Type B pancreatic cell (in vitro differentiated cells): ENCODE measurements around the gene PGPEP1. TPM values are rescaled to one million over a fixed set of nuclear protein-coding genes. Genes with fewer than 3 reads are reported as not detected.

Source experiments
- DNase-seq: peaks from one replicate; pipeline ENCODE4 v3.0.0; 2021; ENCODE audit warnings: mixed read lengths; ENCODE audit not compliant: unreplicated experiment; ENCODE audit errors: extremely low spot score
- H3K27ac Mint-ChIP-seq: 2 replicates; pipeline ENCODE4 v1.8.0; 2021; ENCODE audit warnings: mild to moderate bottlenecking, mixed read lengths
- H3K27me3 Mint-ChIP-seq: 2 replicates; pipeline ENCODE4 v1.8.0; 2021; ENCODE audit warnings: mixed read lengths
- H3K36me3 Mint-ChIP-seq: 2 replicates; pipeline ENCODE4 v1.8.0; 2021; ENCODE audit warnings: mixed read lengths
- H3K4me1 Mint-ChIP-seq: one replicate; pipeline ENCODE4 v1.8.0; 2021; ENCODE audit warnings: mixed read lengths; ENCODE audit not compliant: unreplicated experiment
- H3K4me3 Mint-ChIP-seq: 2 replicates; pipeline ENCODE4 v1.8.0; 2021; ENCODE audit warnings: mild to moderate bottlenecking, mixed read lengths
- H3K9me3 Mint-ChIP-seq: 2 replicates; pipeline ENCODE4 v1.8.0; 2021; ENCODE audit warnings: mixed read lengths
- CTCF ChIP-seq: fragments of 200-600 bp; sonication (generic); conservative IDR thresholded peaks from 2 replicates; pipeline ENCODE4 v1.5.0; 2021; ENCODE audit warnings: antibody characterized with exemption, mild to moderate bottlenecking
- total RNA-seq: library from RNA; stranded (reverse); gene quantifications from 2 replicates; pipeline ENCODE4 v1.2.1, GENCODE V29; 2021; ENCODE audit warnings: low replicate concordance

The PGPEP1 gene
- total RNA-seq, 1 donor from 2014 or later = 28.8 TPM

- H3K4me3 Mint-ChIP-seq = peak overlapping the region; percentile 78
- H3K27me3 Mint-ChIP-seq = no peaks in the 10 kb centered on the region
- no peaks in the 10 kb centered on the region for H3K9me3 Mint-ChIP-seq
- no peak for DNase-seq
- peak overlapping the region; percentile 98 for H3K27ac Mint-ChIP-seq
- H3K36me3 Mint-ChIP-seq = no peaks in the 10 kb centered on the region
- no peak for TF ChIP-seq CTCF
- H3K4me1 Mint-ChIP-seq = peaks cover 24% of the 10 kb centered on the region
Measured at GRCh38 chr19:18293642-18294466, 46.5 kb upstream of the PGPEP1 start.

- H3K9me3 Mint-ChIP-seq = no peaks in the 10 kb centered on the region
- DNase-seq = no peak
- H3K27ac Mint-ChIP-seq = peak overlapping the region; percentile 70
- TF ChIP-seq CTCF = no peak
- H3K4me3 Mint-ChIP-seq = no peak overlapping the region
- no peaks in the 10 kb centered on the region for H3K27me3 Mint-ChIP-seq
- no peaks in the 10 kb centered on the region for H3K36me3 Mint-ChIP-seq
- H3K4me1 Mint-ChIP-seq = peaks cover 24% of the 10 kb centered on the region
Measured at GRCh38 chr19:18294467-18294864, 45.9 kb upstream of the PGPEP1 start.

DNA sequence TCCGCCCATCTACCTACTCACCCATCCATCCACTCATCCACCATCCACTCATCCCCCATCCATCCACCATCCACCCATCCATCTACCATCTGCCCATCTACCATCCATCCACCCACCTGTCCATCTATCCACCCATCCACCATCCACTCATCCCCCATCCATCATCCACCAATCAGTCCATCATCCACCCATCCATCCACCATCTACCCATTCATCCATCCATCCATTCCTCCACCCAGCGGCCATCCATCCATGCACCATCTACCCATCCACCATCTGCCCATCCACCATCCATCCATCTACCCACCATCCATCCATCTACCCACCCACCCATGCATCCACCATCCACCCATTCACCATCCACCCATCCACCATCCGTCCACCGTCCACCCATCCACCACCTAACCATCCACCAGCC, 45.4 kb upstream of the PGPEP1 start:
- no peaks in the 10 kb centered on the region for H3K27me3 Mint-ChIP-seq
- no peaks in the 10 kb centered on the region for H3K36me3 Mint-ChIP-seq
- H3K27ac Mint-ChIP-seq = no peak overlapping the region
- no peak overlapping the region for H3K4me3 Mint-ChIP-seq
- DNase-seq = no peak
- H3K9me3 Mint-ChIP-seq = no peaks in the 10 kb centered on the region
- H3K4me1 Mint-ChIP-seq = peaks cover 20% of the 10 kb centered on the region
- no peak for TF ChIP-seq CTCF

- no peak for DNase-seq
- no peaks in the 10 kb centered on the region for H3K36me3 Mint-ChIP-seq
- no peak for TF ChIP-seq CTCF
- no peak overlapping the region for H3K27ac Mint-ChIP-seq
- no peak overlapping the region for H3K4me3 Mint-ChIP-seq
- H3K9me3 Mint-ChIP-seq = no peaks in the 10 kb centered on the region
- H3K4me1 Mint-ChIP-seq = peaks cover 12% of the 10 kb centered on the region
- H3K27me3 Mint-ChIP-seq = no peaks in the 10 kb centered on the region
Measured at GRCh38 chr19:18297308-18297707, 43.1 kb upstream of the PGPEP1 start.

DNA sequence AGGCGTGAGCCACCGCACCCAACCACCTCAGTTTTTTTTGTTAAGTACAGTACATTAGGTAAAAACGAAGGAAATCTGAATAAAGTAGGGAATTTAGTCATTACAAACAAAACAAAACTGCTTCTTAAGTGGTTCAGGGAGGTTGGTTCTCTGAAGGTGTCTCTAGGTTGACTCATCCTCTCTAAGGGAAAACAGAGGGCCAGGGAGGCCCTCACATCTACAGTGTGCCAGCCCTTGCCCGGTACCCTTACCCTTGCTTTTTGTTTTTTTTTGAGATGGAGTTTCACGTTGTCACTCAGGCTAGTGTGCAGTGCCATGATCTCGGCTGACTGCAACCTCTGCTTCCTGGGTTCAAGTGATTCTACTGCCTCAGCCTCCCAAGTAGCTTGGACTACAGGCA, 41.8 kb upstream of the PGPEP1 start:
- Mint-ChIP-seq H3K27ac (no peak overlapping the region), H3K9me3 (no peaks in the 10 kb centered on the region), H3K4me3 (no peak overlapping the region), H3K36me3 (no peaks in the 10 kb centered on the region), H3K4me1 (peaks cover 8% of the 10 kb centered on the region), H3K27me3 (no peaks in the 10 kb centered on the region)
- no peak for TF ChIP-seq CTCF
- no peak for DNase-seq
